Measurements from ENCODE around the gene TMEM244. TPM values are rescaled to one million over a fixed set of nuclear protein-coding genes. Genes with fewer than 3 reads are reported as not detected.

Gene TMEM244
- total RNA-seq, 4 donors from 2014 or later: not detected

DNA sequence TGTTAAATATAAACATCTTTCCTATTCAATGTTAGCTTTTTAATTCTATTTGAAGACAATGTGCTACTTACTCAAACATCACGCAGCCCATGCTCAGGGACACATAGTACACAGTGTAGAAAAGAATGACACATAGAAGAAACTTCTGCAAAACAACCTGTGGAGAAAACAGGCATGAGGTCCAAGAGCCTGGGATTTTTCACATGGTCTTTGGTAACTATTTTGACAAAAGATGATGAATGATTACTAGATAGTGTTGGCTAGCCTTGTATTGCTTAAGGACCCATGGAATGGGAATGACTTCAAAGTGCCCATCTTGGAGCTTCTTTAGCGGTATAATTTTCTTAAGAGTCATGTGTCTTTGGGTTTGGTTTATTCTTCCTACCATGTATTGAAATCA, 15.4 kb downstream of the TMEM244 start:
- TF ChIP-seq CTCF (IDR thresholded peaks at IDR 0.05 in 4 of 5, conservative IDR thresholded peaks at IDR 0.05 in 1 of 5): no peak
- no peak for TF ChIP-seq POLR2A (IDR thresholded peaks at IDR 0.05)
- in situ Hi-C loops (cut with MboI; ENCODE audit: low sequenced_read_pairs in 4 of 4) (no loop called here), intact Hi-C loops (cut with DNase I; ENCODE audit: low total_unique reads) (no loop called here)
- Histone ChIP-seq H3K9me3 (no peaks in the 10 kb centered on the region), H3K4me1 (no peaks in the 10 kb centered on the region), H3K27me3 (no peaks in the 10 kb centered on the region), H3K4me3 (no peak overlapping the region), H3K36me3 (no peaks in the 10 kb centered on the region), H3K27ac (no peak overlapping the region)
- ATAC-seq (no peak), DNase-seq (no peak)

DNA sequence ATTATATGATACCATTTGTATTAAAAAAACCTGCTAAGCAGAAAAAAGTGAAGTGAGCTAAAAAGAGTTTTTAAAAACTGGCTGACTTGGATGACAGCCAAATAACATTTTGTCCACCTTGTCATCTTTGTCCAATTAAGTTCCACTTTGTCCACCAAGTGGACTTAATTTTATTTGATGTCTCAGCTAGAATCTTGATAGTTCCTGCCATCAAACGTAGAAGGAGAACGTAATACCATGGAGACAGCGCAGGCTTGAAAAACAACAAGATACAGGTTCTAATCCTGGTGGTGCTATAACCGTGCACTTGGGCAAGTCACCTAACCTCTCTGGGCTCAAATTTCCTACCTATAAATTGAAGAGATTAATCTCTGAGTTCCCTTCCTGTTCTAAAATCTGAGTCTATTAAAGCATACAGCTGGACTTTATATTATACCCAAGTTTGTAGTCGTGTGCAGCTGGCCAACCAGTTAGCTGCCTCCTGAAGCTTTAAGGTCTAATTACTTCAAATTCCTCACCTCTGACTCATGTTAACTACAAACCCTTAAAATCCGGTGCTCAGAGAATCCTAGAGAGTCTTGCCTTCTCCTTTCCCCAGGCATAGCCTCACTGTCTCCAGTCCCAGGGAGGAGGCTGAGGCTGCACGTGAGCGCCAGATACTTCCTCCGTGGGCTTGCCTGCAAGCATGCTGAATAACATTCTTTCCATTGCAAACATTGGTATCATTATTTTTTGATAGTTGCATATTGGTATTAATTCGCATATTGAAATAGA, 16.8 kb downstream of the TMEM244 start:
- no peaks in the 10 kb centered on the region for H3K9me3 ChIP-seq
- no peak for TF ChIP-seq CTCF (IDR thresholded peaks at IDR 0.05 in 4 of 5, conservative IDR thresholded peaks at IDR 0.05 in 1 of 5)
- no peak for TF ChIP-seq POLR2A (IDR thresholded peaks at IDR 0.05)
- ATAC-seq: no peak
- in situ Hi-C loops (cut with MboI; ENCODE audit: low sequenced_read_pairs in 4 of 4): no loop called here
- H3K4me3 ChIP-seq: no peak overlapping the region
- DNase-seq: no peak
- no peaks in the 10 kb centered on the region for H3K4me1 ChIP-seq
- H3K27ac ChIP-seq: no peak overlapping the region
- intact Hi-C loops (cut with DNase I; ENCODE audit: low total_unique reads): no loop called here
- no peaks in the 10 kb centered on the region for H3K36me3 ChIP-seq
- no peaks in the 10 kb centered on the region for H3K27me3 ChIP-seq

GRCh38 chr6:129843573-129843972, 17.5 kb downstream of the TMEM244 start:
- H3K4me1 ChIP-seq: no peaks in the 10 kb centered on the region
- no peak for DNase-seq
- no peaks in the 10 kb centered on the region for H3K27me3 ChIP-seq
- H3K4me3 ChIP-seq: no peak overlapping the region
- no peak overlapping the region for H3K27ac ChIP-seq
- no peak for TF ChIP-seq CTCF (IDR thresholded peaks at IDR 0.05 in 4 of 5, conservative IDR thresholded peaks at IDR 0.05 in 1 of 5)
- TF ChIP-seq POLR2A (IDR thresholded peaks at IDR 0.05): no peak
- intact Hi-C loops (cut with DNase I; ENCODE audit: low total_unique reads): no loop called here
- no peaks in the 10 kb centered on the region for H3K9me3 ChIP-seq
- H3K36me3 ChIP-seq: no peaks in the 10 kb centered on the region
- ATAC-seq: no peak
- in situ Hi-C loops (cut with MboI; ENCODE audit: low sequenced_read_pairs in 4 of 4): no loop called here

- ATAC-seq: no peak
Observed at GRCh38 chr6:129842881-129843409, 18.2 kb downstream of the TMEM244 start.

More at GRCh38 chr6:129842881-129843409, 18.2 kb downstream of the TMEM244 start:
- Histone ChIP-seq H3K36me3 (no peaks in the 10 kb centered on the region), H3K9me3 (no peaks in the 10 kb centered on the region), H3K4me3 (no peak overlapping the region), H3K27ac (no peak overlapping the region), H3K4me1 (no peaks in the 10 kb centered on the region), H3K27me3 (no peaks in the 10 kb centered on the region)
- in situ Hi-C loops (cut with MboI; ENCODE audit: low sequenced_read_pairs in 4 of 4) (no loop called here), intact Hi-C loops (cut with DNase I; ENCODE audit: low total_unique reads) (no loop called here)
- DNase-seq: no peak
- TF ChIP-seq POLR2A (IDR thresholded peaks at IDR 0.05): no peak
- no peak for TF ChIP-seq CTCF (IDR thresholded peaks at IDR 0.05 in 4 of 5, conservative IDR thresholded peaks at IDR 0.05 in 1 of 5)

Data from gastrocnemius medialis (tissue), 4 donors.